Stomach (tissue), 4 donors: ENCODE results near the gene ADM5.

Experiments
- CTCF ChIP-seq, 7 experiments: fragments of 450-650 bp in 4 of 7; fragments of 200-600 bp in 3 of 7; sonication (generic) in 3 of 7; IDR thresholded peaks; one replicate each; pipeline ENCODE4 v1.5.1; 2016 to 2019; ENCODE audit warnings: antibody characterized with exemption in 7 of 7, control low read depth in 2 of 7, mild to moderate bottlenecking in 1 of 7
- POLR2AphosphoS5 ChIP-seq, 3 donors: sonication (generic); formaldehyde crosslinking; IDR thresholded peaks; one replicate each; pipeline ENCODE4 v1.6.1; 2016; ENCODE audit warnings: antibody characterized with exemption in 3 of 3

DNA sequence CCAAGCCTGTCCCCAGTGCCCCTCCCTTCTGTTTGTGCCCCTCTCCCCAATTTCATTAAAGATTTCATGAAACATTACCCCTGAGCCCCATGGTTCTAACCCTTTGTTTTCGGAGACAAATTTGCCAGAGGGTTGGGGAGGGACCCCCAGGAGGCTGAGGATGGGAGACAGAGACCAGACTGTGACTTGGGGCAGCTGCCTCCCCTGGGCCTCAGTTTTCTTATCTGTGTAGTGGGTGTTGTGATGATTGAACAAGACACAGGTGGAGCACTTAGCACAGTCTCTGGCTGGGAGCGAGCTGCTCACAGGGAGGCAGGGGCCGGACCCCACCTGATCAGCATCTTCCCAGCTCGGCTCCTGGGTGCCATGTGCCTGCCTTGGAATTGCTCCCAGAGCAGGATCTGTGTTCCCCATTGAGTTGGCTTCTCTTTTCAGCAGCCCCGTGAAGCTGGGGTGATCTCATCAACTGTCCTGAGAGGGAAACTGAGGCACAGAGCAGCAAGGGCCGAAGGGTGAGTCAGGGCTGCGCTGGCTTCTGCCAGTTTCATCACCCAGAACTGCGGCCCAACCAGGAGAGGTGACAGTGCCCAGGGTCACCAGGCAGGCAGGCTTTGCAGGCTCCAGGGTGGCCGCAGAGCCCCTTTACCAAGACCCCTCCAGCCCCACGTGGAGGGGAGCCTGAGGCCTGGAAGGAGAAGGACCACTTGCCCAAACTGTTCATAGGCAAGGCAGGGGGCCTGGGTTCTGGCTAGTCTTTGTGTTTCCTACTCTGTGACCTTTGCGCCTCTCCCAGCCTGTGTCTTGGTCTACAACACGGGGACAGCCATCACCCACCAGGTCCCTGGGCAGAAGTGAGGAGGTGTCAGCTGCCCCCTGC is 30.6 kb upstream of the ADM5 start:
- no peak for TF ChIP-seq POLR2AphosphoS5 (IDR thresholded peaks at IDR 0.05)
- TF ChIP-seq CTCF (IDR thresholded peaks at IDR 0.05), result no peak
